GM12878 (cell line): ENCODE data around the gene GPR87. TPM values are rescaled to one million over a fixed set of nuclear protein-coding genes. Genes with fewer than 3 reads are reported as not detected.
A peak's percentile ranks its signal among the peaks of the same experiment; 100 is the strongest.

Source experiments
- ATAC-seq: fragments of 200-7000 bp; cut with Tn5 transposase; 3 replicates; pipeline ENCODE4 v1.9.1; 2020; ENCODE audit warnings: mild to moderate bottlenecking, moderate library complexity
- BruUV-seq: library from RNA; stranded (reverse); fragments of 400-500 nt; replicated peaks from 2 replicates; lab custom pipeline; 2021; lab: Mats Ljungman, UMichigan
- CTCF ChIA-PET: fragments of 300-600 bp; sonication (Branson Sonifier 250); formaldehyde crosslinking; extraction: SDS; loops from one replicate; lab custom pipeline; 2021; ENCODE audit warnings: inconsistent platforms; lab: Yijun Ruan, JAX
- POLR2A ChIA-PET: fragments of 350-600 bp; formaldehyde crosslinking; extraction: SDS; loops from one replicate; lab custom pipeline; 2021; ENCODE audit warnings: inconsistent platforms; lab: Charles Lee
- RAD21 ChIA-PET: fragments of 300-600 bp; sonication (Branson Sonifier 250); formaldehyde crosslinking; loops from one replicate; lab custom pipeline; 2023; ENCODE audit warnings: antibody characterized with exemption; ENCODE audit not compliant: unreplicated experiment; lab: Charles Lee
- SMC1A ChIA-PET: fragments of 300-600 bp; sonication (Branson Sonifier 250); formaldehyde crosslinking; loops from one replicate; lab custom pipeline; 2023; ENCODE audit not compliant: unreplicated experiment, uncharacterized antibody; lab: Charles Lee
- DNase-seq: peaks from one replicate; pipeline ENCODE4 v3.0.0-alpha.2; 2011; ENCODE audit warnings: low read depth, low spot score
- FAIRE-seq: peaks from 3 replicates; lab custom pipeline; 2011; peaks lifted over from hg19 to GRCh38; lab: Jason Lieb, UNC
- H2AFZ ChIP-seq: 2 replicates; pipeline ENCODE4 v1.6.0; 2011; ENCODE audit warnings: low read depth, low read length, control low read depth; ENCODE audit not compliant: control insufficient read depth
- H3K27ac ChIP-seq: 2 replicates; pipeline ENCODE4 v1.5.1; 2011; ENCODE audit warnings: control low read depth; ENCODE audit not compliant: control insufficient read depth, insufficient read depth
- H3K27me3 ChIP-seq, 2 experiments: replicated peaks in 1 of 2; 2 replicates each; pipeline versions ENCODE4 v1.6.0 to v1.6.1; 2011; ENCODE audit warnings: low read length in 1 of 2; ENCODE audit not compliant: control insufficient read depth in 2 of 2, insufficient read depth in 2 of 2
- H3K36me3 ChIP-seq, 2 experiments: 2 replicates each; pipeline ENCODE4 v1.5.1; 2011; ENCODE audit warnings: low read length in 1 of 2; ENCODE audit not compliant: control insufficient read depth in 2 of 2, insufficient read depth in 2 of 2
- H3K4me1 ChIP-seq: 2 replicates; pipeline ENCODE4 v1.6.1; 2011; ENCODE audit warnings: mild to moderate bottlenecking, low read length, moderate library complexity, mixed read lengths; ENCODE audit not compliant: control insufficient read depth, insufficient read depth
- H3K4me2 ChIP-seq: 2 replicates; pipeline ENCODE4 v1.6.0; 2011; ENCODE audit warnings: control low read depth; ENCODE audit not compliant: control insufficient read depth, insufficient read depth
- H3K4me3 ChIP-seq: fragments of 200-600 bp; sonication (generic); 2 replicates; pipeline ENCODE4 v1.5.1; 2016
- H3K79me2 ChIP-seq: 2 replicates; pipeline ENCODE4 v1.6.0; 2011; ENCODE audit warnings: low read length; ENCODE audit not compliant: control insufficient read depth, insufficient read depth
- H3K9ac ChIP-seq: 2 replicates; pipeline ENCODE4 v1.8.0; 2011; ENCODE audit warnings: low read length, control low read depth, mixed read lengths; ENCODE audit not compliant: control insufficient read depth, insufficient read depth
- H3K9me3 ChIP-seq: replicated peaks from 3 replicates; pipeline ENCODE4 v1.5.1; 2011; ENCODE audit warnings: mild to moderate bottlenecking, low read length; ENCODE audit not compliant: control insufficient read depth, insufficient read depth
- H4K20me1 ChIP-seq: 2 replicates; pipeline ENCODE4 v1.6.0; 2011; ENCODE audit not compliant: control insufficient read depth, insufficient read depth
- BRCA1 ChIP-seq: IDR thresholded peaks from 2 replicates; pipeline ENCODE4 v1.6.1; 2011; ENCODE audit warnings: low read depth, low read length, improper control_type of control experiment
- CREM ChIP-seq: IDR thresholded peaks from 2 replicates; pipeline ENCODE4 v1.6.1; 2014; ENCODE audit warnings: antibody characterized with exemption, low read depth
- EED ChIP-seq: sonication (generic); IDR thresholded peaks from 2 replicates; pipeline ENCODE4 v1.6.1; 2016; ENCODE audit warnings: antibody characterized with exemption, low read depth
- EGR1 ChIP-seq, 2 experiments: IDR thresholded peaks; 1 replicate in 1 of 2; 2 replicates in 1 of 2; pipeline ENCODE4 v1.6.1; 2011 to 2012; ENCODE audit warnings: low read depth in 2 of 2, low read length in 2 of 2, borderline replicate concordance in 1 of 2, mild to moderate bottlenecking in 1 of 2, moderate library complexity in 1 of 2
- HDGF ChIP-seq: fragments of 450-650 bp; IDR thresholded peaks from 2 replicates; pipeline ENCODE4 v1.6.1; 2016; ENCODE audit warnings: antibody characterized with exemption
- HSF1 ChIP-seq: fragments of 150-350 bp; IDR thresholded peaks from 2 replicates; pipeline ENCODE4 v1.6.1; 2014; ENCODE audit warnings: mild to moderate bottlenecking, low read depth, low read length
- JUNB ChIP-seq: IDR thresholded peaks from 2 replicates; pipeline ENCODE4 v1.6.1; 2016; ENCODE audit warnings: antibody characterized with exemption, mild to moderate bottlenecking
- MYC ChIP-seq: IDR thresholded peaks from 2 replicates; pipeline ENCODE4 v1.6.1; 2011; ENCODE audit warnings: mild to moderate bottlenecking, low read length, moderate library complexity, inconsistent platforms; ENCODE audit not compliant: insufficient read depth, insufficient replicate concordance, insufficient read length, severe bottlenecking
- SP1 ChIP-seq: IDR thresholded peaks from one replicate; pipeline ENCODE4 v1.6.1; 2011; ENCODE audit warnings: low read depth, low read length
- SPI1 ChIP-seq: IDR thresholded peaks from 2 replicates; pipeline ENCODE4 v1.6.1; 2011; ENCODE audit warnings: low read depth, mild to moderate bottlenecking, low read length, moderate library complexity, borderline replicate concordance; ENCODE audit not compliant: insufficient read depth
- ZBTB11 ChIP-seq: fragments of 450-650 bp; formaldehyde crosslinking; IDR thresholded peaks from 2 replicates; pipeline ENCODE4 v1.5.0; 2022; ENCODE audit warnings: mild to moderate bottlenecking, missing genetic modification characterization
- ZNF217 ChIP-seq: fragments of 450-650 bp; IDR thresholded peaks from 2 replicates; pipeline ENCODE4 v1.6.1; 2017; ENCODE audit warnings: antibody characterized with exemption, mild to moderate bottlenecking
- ZNF592 ChIP-seq: fragments of 450-650 bp; IDR thresholded peaks from 2 replicates; pipeline ENCODE4 v1.6.1; 2017; ENCODE audit warnings: mild to moderate bottlenecking, moderate library complexity
- WGBS: methylation state at CpG from one replicate; pipeline ENCODE4 v1.1.6; 2016; ENCODE audit warnings: low lambda C conversion rate; ENCODE audit not compliant: insufficient replicate concordance, insufficient coverage; ENCODE audit errors: missing lambda C conversion rate; 5-methylcytosine and 5-hydroxymethylcytosine counted together
- in situ Hi-C: fragments of 300-500 bp; cut with MboI; formaldehyde crosslinking; loops from 9 replicates; pipeline ENCODE4 v1.14.3; 2018; ENCODE audit warnings: mixed read lengths
- intact Hi-C: fragments of 100-400 bp; cut with micrococcal nuclease; formaldehyde crosslinking; loops from one replicate; pipeline ENCODE4 v1.14.2; 2022; ENCODE audit not compliant: unreplicated experiment
- polyA plus RNA-seq, 11 experiments: library from polyadenylated mRNA; depleted of rRNA in 4 of 11; unstranded in 6 of 11; stranded (reverse) in 5 of 11; fragments of >200 nt; fragmentation: Nextera tagmentation in 4 of 11; fragmentation: Illumina TruSeq in 1 of 11; extraction: Ambion mirVana in 4 of 11; extraction: Trizol in 1 of 11; gene quantifications; 1 replicate in 1 of 11; 2 replicates in 10 of 11; pipeline versions ENCODE4 v1.2.1 to v1.2.3, GENCODE V29; 2011 to 2016; ENCODE audit warnings: inconsistent platforms in 2 of 11, missing spikeins in 2 of 11, low read depth in 1 of 11
- total RNA-seq, 4 experiments: library from RNA; depleted of rRNA in 3 of 4; stranded (reverse); fragments of >200 nt in 3 of 4; fragmentation: Illumina TruSeq in 1 of 4; extraction: Trizol in 1 of 4; gene quantifications; 2 replicates each; pipeline versions ENCODE4 v1.2.1 to v1.2.3, GENCODE V29; 2013 to 2021

Gene GPR87
- total and polyA plus RNA-seq, 10 of the 15 experiments (the other 5 are each of a cell fraction or from before 2014, with no cell fraction given), result 0.06 to 0.27 (median 0.16) TPM; not detected in 5

- H3K36me3 ChIP-seq, result no peaks in the 10 kb centered on the region
- FAIRE-seq, result no peak
- no peaks in the 10 kb centered on the region for H4K20me1 ChIP-seq
- H2AFZ ChIP-seq, result no peak overlapping the region; the same call in 1 of the 2 replicates
- 91% methylated on average over 1 of the region's 1 CpG for WGBS
- ChIA-PET SMC1A (interaction anchor here (1.2 kb wide), 1 partner anchor 494 kb away, joined by 3 read pairs; no protein-coding TSS in a partner anchor), POLR2A (no interaction called here), RAD21 (no interaction called here), CTCF (interaction anchor here (0.9 to 1.0 kb wide), 2 partner anchors 10 to 23 kb away, joined by 3 to 4 read pairs; no protein-coding TSS in a partner anchor)
- in situ Hi-C loops (no loop called here), intact Hi-C loops (no loop called here)
- no peak overlapping the region for H3K9ac ChIP-seq
- no peak for DNase-seq
- H3K27ac ChIP-seq, result no peak overlapping the region
- peak; percentile 87 for ATAC-seq
- no peak overlapping the region for H3K4me3 ChIP-seq
- no peaks in the 10 kb centered on the region for H3K27me3 ChIP-seq
- H3K4me2 ChIP-seq, result peak overlapping the region; percentile 75
- no peaks in the 10 kb centered on the region for H3K79me2 ChIP-seq
- BruUV-seq, result no TSS peak
- H3K4me1 ChIP-seq, result peaks cover 21% of the 10 kb centered on the region
- no peaks in the 10 kb centered on the region for H3K9me3 ChIP-seq
- TF ChIP-seq CREM (no peak), BRCA1 (no peak), ZNF592 (no peak), ZNF217 (no peak), EGR1 (IDR thresholded peaks at IDR 0.05; ENCODE audit: borderline replicate concordance in 1 of 2, low read depth in 2 of 2, low read length in 2 of 2) (no peak), HDGF (no peak), SPI1 (peak; percentile 81), MYC (no peak), JUNB (peak; percentile 6; the same call in 1 of the 2 replicates), HSF1 (no peak), SP1 (no peak), EED (peak; percentile 57; the same call in 1 of the 2 replicates), ZBTB11 (CRISPR knock-in tag) (no peak)
Measured at GRCh38 chr3:151351219-151351618, 34.6 kb upstream of the GPR87 start.
